Ishikawa (cell line): ENCODE results near the gene CDCA8.
A peak's percentile ranks its signal among the peaks of the same experiment; 100 is the strongest.

Experiments used
- CEBPB ChIP-seq: IDR thresholded peaks from 2 replicates; pipeline ENCODE4 v1.6.1; 2012
- CREB1 ChIP-seq: IDR thresholded peaks from 2 replicates; pipeline ENCODE4 v1.6.1; 2012; ENCODE audit warnings: low read depth
- EGR1 ChIP-seq: IDR thresholded peaks from 2 replicates; pipeline ENCODE4 v1.6.1; 2012
- EP300 ChIP-seq: IDR thresholded peaks from 2 replicates; pipeline ENCODE4 v1.6.1; 2012; ENCODE audit warnings: borderline replicate concordance
- FOXM1 ChIP-seq: IDR thresholded peaks from 2 replicates; pipeline ENCODE4 v1.6.1; 2012; ENCODE audit warnings: low read depth, borderline replicate concordance
- NFIC ChIP-seq: IDR thresholded peaks from 2 replicates; pipeline ENCODE4 v1.6.1; 2012
- RAD21 ChIP-seq: IDR thresholded peaks from 2 replicates; pipeline ENCODE4 v1.6.1; 2012; ENCODE audit warnings: low read depth
- TAF1 ChIP-seq: IDR thresholded peaks from 2 replicates; pipeline ENCODE4 v1.6.1; 2012; ENCODE audit warnings: low read depth, mild to moderate bottlenecking
- TCF12 ChIP-seq: IDR thresholded peaks from 2 replicates; pipeline ENCODE4 v1.6.1; 2012; ENCODE audit warnings: low read depth
- TEAD4 ChIP-seq: IDR thresholded peaks from 2 replicates; pipeline ENCODE4 v1.6.1; 2012
- YY1 ChIP-seq: IDR thresholded peaks from 2 replicates; pipeline ENCODE4 v1.6.1; 2012; ENCODE audit warnings: low read depth
- ZBTB7A ChIP-seq: IDR thresholded peaks from 2 replicates; pipeline ENCODE4 v1.6.1; 2012; ENCODE audit warnings: low read depth
- TF ChIP-seq, protein P1 (sequence below): IDR thresholded peaks from 2 replicates; pipeline ENCODE4 v1.6.1; 2012
- TF ChIP-seq, protein P2 (sequence below): IDR thresholded peaks from 2 replicates; pipeline ENCODE4 v1.6.1; 2012
- TF ChIP-seq, protein P3 (sequence below): IDR thresholded peaks from 2 replicates; pipeline ENCODE4 v1.6.1; 2012; ENCODE audit warnings: low read depth, mild to moderate bottlenecking

CDCA8 gene

DNA sequence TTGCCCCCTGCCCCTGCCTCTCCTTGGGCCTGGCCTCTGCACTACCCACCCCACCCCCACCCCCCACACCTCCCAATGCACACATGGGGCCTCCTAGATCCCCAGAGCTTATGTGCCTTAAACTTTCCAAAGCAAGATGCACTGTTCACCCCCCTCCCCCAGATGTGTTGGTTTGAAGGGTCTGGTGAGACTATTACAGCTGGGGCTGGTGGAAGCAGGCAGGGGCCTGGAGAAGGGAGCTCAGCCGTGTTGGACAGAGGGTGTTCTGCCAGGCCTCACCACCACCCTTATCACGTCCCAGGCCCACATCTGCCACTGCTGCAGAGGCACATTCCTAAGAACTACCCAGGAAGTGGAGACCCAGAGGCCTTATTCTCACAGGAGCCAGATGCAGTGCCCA is 39.3 kb upstream of the CDCA8 start:
- TF ChIP-seq ZBTB7A (no peak), CEBPB (no peak), CREB1 (no peak), EGR1 (no peak), NFIC (no peak), FOXM1 (no peak), RAD21 (no peak), YY1 (no peak), TAF1 (no peak), TEAD4 (no peak), EP300 (no peak), TCF12 (no peak)
- TF ChIP-seq, protein P1, sequence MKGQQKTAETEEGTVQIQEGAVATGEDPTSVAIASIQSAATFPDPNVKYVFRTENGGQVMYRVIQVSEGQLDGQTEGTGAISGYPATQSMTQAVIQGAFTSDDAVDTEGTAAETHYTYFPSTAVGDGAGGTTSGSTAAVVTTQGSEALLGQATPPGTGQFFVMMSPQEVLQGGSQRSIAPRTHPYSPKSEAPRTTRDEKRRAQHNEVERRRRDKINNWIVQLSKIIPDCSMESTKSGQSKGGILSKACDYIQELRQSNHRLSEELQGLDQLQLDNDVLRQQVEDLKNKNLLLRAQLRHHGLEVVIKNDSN, result no peak
- TF ChIP-seq, protein P2, sequence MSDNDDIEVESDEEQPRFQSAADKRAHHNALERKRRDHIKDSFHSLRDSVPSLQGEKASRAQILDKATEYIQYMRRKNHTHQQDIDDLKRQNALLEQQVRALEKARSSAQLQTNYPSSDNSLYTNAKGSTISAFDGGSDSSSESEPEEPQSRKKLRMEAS, result no peak
- TF ChIP-seq, protein P3, sequence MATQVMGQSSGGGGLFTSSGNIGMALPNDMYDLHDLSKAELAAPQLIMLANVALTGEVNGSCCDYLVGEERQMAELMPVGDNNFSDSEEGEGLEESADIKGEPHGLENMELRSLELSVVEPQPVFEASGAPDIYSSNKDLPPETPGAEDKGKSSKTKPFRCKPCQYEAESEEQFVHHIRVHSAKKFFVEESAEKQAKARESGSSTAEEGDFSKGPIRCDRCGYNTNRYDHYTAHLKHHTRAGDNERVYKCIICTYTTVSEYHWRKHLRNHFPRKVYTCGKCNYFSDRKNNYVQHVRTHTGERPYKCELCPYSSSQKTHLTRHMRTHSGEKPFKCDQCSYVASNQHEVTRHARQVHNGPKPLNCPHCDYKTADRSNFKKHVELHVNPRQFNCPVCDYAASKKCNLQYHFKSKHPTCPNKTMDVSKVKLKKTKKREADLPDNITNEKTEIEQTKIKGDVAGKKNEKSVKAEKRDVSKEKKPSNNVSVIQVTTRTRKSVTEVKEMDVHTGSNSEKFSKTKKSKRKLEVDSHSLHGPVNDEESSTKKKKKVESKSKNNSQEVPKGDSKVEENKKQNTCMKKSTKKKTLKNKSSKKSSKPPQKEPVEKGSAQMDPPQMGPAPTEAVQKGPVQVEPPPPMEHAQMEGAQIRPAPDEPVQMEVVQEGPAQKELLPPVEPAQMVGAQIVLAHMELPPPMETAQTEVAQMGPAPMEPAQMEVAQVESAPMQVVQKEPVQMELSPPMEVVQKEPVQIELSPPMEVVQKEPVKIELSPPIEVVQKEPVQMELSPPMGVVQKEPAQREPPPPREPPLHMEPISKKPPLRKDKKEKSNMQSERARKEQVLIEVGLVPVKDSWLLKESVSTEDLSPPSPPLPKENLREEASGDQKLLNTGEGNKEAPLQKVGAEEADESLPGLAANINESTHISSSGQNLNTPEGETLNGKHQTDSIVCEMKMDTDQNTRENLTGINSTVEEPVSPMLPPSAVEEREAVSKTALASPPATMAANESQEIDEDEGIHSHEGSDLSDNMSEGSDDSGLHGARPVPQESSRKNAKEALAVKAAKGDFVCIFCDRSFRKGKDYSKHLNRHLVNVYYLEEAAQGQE, result no peak

DNA sequence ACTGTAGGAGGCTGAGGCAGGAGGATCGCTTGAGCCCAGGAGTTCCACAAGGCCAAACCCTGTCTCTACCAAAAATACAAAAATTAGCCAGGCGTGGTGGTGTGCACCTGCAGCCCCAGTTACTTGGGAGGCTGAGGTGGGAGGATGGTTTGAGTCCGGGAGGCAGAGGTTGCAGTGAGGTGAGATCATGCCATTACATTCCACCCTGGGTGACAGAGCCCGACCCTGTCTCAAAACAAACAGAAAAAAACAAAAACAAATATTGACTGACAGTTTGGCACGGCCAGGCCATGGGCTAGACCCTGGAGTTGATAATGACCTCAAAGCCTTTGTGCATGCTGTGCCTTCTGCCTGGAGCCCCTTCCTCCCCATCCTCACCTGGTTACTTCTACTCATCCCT is 38.4 kb upstream of the CDCA8 start:
- no peak for TF ChIP-seq FOXM1
- TF ChIP-seq, protein P1, result no peak
- TF ChIP-seq TAF1, result no peak
- TF ChIP-seq RAD21, result no peak
- TF ChIP-seq EGR1, result no peak
- TF ChIP-seq EP300, result no peak
- TF ChIP-seq ZBTB7A, result no peak
- TF ChIP-seq YY1, result no peak
- no peak for TF ChIP-seq CEBPB
- TF ChIP-seq, protein P3, result no peak
- no peak for TF ChIP-seq TEAD4
- TF ChIP-seq NFIC, result no peak
- no peak for TF ChIP-seq TCF12
- TF ChIP-seq CREB1, result no peak
- TF ChIP-seq, protein P2, result no peak

DNA sequence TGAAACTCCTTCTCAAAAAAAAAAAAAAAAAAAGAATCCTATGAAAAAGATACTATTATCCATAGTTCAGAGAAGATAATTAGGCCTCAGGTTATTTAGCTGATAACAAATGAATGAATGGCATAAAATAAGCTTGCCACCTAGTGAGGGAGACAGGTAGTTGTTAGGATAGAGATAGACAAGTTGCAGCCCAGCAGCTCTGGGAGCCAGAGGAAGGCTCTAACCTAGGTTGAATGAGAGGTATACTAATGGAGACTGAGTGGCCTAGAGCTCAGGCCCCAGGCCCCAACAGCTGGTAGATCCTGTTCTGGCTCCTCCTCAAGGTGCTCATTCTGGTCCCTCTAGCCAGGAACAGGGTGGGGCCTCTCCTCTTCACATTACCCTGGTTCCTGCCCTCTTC is 37.0 kb upstream of the CDCA8 start:
- TF ChIP-seq RAD21, result peak; percentile 11; the same call in 1 of the 2 replicates
- no peak for TF ChIP-seq EP300

DNA sequence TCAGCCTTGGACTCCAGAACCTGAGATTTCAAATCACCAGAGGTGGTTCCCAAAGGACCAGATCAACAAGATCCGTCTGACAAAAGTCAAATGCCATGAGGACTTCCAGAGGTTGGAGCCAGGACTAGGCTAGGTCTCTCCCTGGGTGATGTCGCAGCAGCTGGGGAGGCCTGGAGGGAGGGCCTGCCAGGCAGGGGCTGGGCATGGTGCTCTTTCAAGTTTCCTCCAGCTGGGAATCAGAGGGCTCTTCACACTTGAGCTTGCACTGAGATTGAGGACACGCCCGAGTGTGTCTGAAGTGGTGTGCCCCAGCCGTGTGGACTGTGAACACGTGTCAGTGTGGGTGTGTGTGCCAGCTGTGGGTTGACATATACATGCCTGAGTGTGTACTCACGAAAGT is 36.3 kb upstream of the CDCA8 start:
- TF ChIP-seq, protein P1, result no peak
- no peak for TF ChIP-seq RAD21
- no peak for TF ChIP-seq TEAD4
- TF ChIP-seq FOXM1, result no peak
- no peak for TF ChIP-seq EGR1
- no peak for TF ChIP-seq CEBPB

DNA sequence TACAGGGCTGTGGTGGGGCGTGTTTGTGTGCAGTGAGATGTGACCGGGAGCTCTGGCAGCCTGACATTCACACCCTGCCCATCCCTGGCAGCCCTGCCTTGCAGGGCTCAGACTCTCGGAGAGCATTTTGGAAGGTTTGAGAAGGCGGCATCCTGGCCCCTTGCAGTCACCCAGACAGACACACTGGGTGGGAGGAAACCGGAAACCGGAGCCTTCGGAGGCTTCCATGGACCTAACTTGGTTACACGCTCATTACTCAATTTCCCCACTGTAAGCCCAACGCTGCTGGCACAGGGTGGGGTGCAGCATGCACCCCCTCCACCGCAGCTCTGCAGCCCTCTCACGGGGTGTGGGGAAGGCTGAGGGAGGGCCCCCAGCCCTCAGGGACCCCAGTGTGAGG is 35.4 kb upstream of the CDCA8 start:
- no peak for TF ChIP-seq FOXM1
- no peak for TF ChIP-seq TAF1
- TF ChIP-seq EP300, result no peak
- TF ChIP-seq, protein P1, result no peak
- no peak for TF ChIP-seq RAD21
- TF ChIP-seq EGR1, result no peak
- TF ChIP-seq TEAD4, result no peak
- TF ChIP-seq, protein P2, result no peak
- TF ChIP-seq NFIC, result no peak
- TF ChIP-seq, protein P3, result no peak
- no peak for TF ChIP-seq CREB1
- TF ChIP-seq ZBTB7A, result no peak
- no peak for TF ChIP-seq YY1
- no peak for TF ChIP-seq TCF12
- TF ChIP-seq CEBPB, result no peak
